WTC11 (cell line): ENCODE results near the gene FETUB. TPM values are rescaled to one million over a fixed set of nuclear protein-coding genes. Genes with fewer than 3 reads are reported as not detected.
A peak's percentile ranks its signal among the peaks of the same experiment; 100 is the strongest.

Experiments used
- ATAC-seq: fragments of 200-7000 bp; cut with Tn5 transposase; 2 replicates; pipeline ENCODE4 v1.10.0; 2021; ENCODE audit warnings: mild to moderate bottlenecking, moderate library complexity
- CTCF ChIA-PET: fragments of 300-600 bp; sonication (Branson Sonifier 250); formaldehyde crosslinking; loops from one replicate; lab custom pipeline; 2021; ENCODE audit warnings: antibody characterized with exemption; lab: Charles Lee
- POLR2A ChIA-PET: fragments of 350-600 bp; sonication (Branson Sonifier 250); formaldehyde crosslinking; loops from one replicate; lab custom pipeline; 2021; ENCODE audit warnings: antibody characterized with exemption; lab: Charles Lee
- DNase-seq: peaks from one replicate; pipeline ENCODE4 v3.0.0; 2021; ENCODE audit warnings: low spot score
- H3K27ac Mint-ChIP-seq: 2 replicates; pipeline ENCODE4 v1.8.0; 2021; ENCODE audit warnings: mixed read lengths
- H3K27me3 Mint-ChIP-seq: 2 replicates; pipeline ENCODE4 v1.8.0; 2021; ENCODE audit warnings: low read depth, mild to moderate bottlenecking, moderate library complexity, mixed read lengths
- H3K36me3 Mint-ChIP-seq: 2 replicates; pipeline ENCODE4 v1.8.0; 2021; ENCODE audit warnings: mixed read lengths
- H3K4me1 Mint-ChIP-seq: 2 replicates; pipeline ENCODE4 v1.8.0; 2022; ENCODE audit warnings: mixed read lengths
- H3K4me3 Mint-ChIP-seq: 2 replicates; pipeline ENCODE4 v1.8.0; 2021; ENCODE audit warnings: mild to moderate bottlenecking, moderate library complexity, mixed read lengths
- H3K9me3 Mint-ChIP-seq: 2 replicates; pipeline ENCODE4 v1.8.0; 2021; ENCODE audit warnings: mixed read lengths
- ESRRA ChIP-seq: sonication (generic); formaldehyde crosslinking; IDR thresholded peaks from 2 replicates; pipeline ENCODE4 v1.8.1; 2022; ENCODE audit warnings: mild to moderate bottlenecking, missing genetic modification reagents, borderline replicate concordance
- FOXJ3 ChIP-seq: sonication (generic); formaldehyde crosslinking; IDR thresholded peaks from 2 replicates; pipeline ENCODE4 v1.9.0; 2021; ENCODE audit warnings: missing genetic modification reagents, mild to moderate bottlenecking, borderline replicate concordance
- GRHL2 ChIP-seq: fragments of 250-450 bp; sonication (Bioruptor Pico); IDR thresholded peaks from 2 replicates; pipeline ENCODE4 v1.8.0; 2022; ENCODE audit warnings: mild to moderate bottlenecking, moderate library complexity; ENCODE audit not compliant: insufficient replicate concordance, severe bottlenecking
- MYBL2 ChIP-seq: sonication (generic); formaldehyde crosslinking; IDR thresholded peaks from 2 replicates; pipeline ENCODE4 v1.8.1; 2023; ENCODE audit warnings: mild to moderate bottlenecking, moderate library complexity, missing genetic modification reagents
- NFYB ChIP-seq: sonication (generic); formaldehyde crosslinking; conservative IDR thresholded peaks from 2 replicates; pipeline ENCODE4 v1.8.0; 2022; ENCODE audit warnings: low read depth, missing genetic modification reagents
- NR3C1 ChIP-seq: sonication (generic); formaldehyde crosslinking; conservative IDR thresholded peaks from 2 replicates; pipeline ENCODE4 v1.8.1; 2023; ENCODE audit warnings: low read depth, mild to moderate bottlenecking, missing genetic modification reagents
- OVOL2 ChIP-seq: fragments of 250-450 bp; sonication (Bioruptor Pico); IDR thresholded peaks from 2 replicates; pipeline ENCODE4 v1.9.0; 2021; ENCODE audit warnings: mild to moderate bottlenecking, borderline replicate concordance
- PRRX2 ChIP-seq: fragments of 250-450 bp; sonication (Bioruptor Pico); IDR thresholded peaks from 2 replicates; pipeline ENCODE4 v1.8.0; 2021; ENCODE audit warnings: mild to moderate bottlenecking
- TCF7 ChIP-seq: sonication (generic); formaldehyde crosslinking; IDR thresholded peaks from 2 replicates; pipeline ENCODE4 v1.8.0; 2022; ENCODE audit warnings: mild to moderate bottlenecking, low read depth, missing genetic modification reagents, moderate library complexity
- ZBTB21 ChIP-seq: sonication (generic); formaldehyde crosslinking; IDR thresholded peaks from 2 replicates; pipeline ENCODE4 v1.8.1; 2023; ENCODE audit warnings: mild to moderate bottlenecking, missing genetic modification reagents, borderline replicate concordance
- ZNF219 ChIP-seq: sonication (generic); formaldehyde crosslinking; IDR thresholded peaks from 2 replicates; pipeline ENCODE4 v1.8.0; 2023; ENCODE audit warnings: missing genetic modification reagents, mild to moderate bottlenecking, borderline replicate concordance
- total RNA-seq: library from RNA; stranded (reverse); gene quantifications from 3 replicates; pipeline ENCODE4 v1.2.3, GENCODE V29; 2021
- TF ChIP-seq, protein P1 (sequence below): sonication (generic); formaldehyde crosslinking; IDR thresholded peaks from 2 replicates; pipeline ENCODE4 v1.8.1; 2023; ENCODE audit warnings: mild to moderate bottlenecking, missing genetic modification reagents, borderline replicate concordance
- TF ChIP-seq, protein P2 (sequence below): sonication (generic); formaldehyde crosslinking; IDR thresholded peaks from 2 replicates; pipeline ENCODE4 v1.8.1; 2022; ENCODE audit warnings: mild to moderate bottlenecking, missing genetic modification reagents, moderate library complexity, borderline replicate concordance
- TF ChIP-seq, protein P3 (sequence below): sonication (generic); formaldehyde crosslinking; IDR thresholded peaks from 2 replicates; pipeline ENCODE4 v1.8.0; 2023; ENCODE audit warnings: missing genetic modification reagents
- TF ChIP-seq, protein P4 (sequence below): sonication (generic); formaldehyde crosslinking; IDR thresholded peaks from 2 replicates; pipeline ENCODE4 v1.8.0; 2022; ENCODE audit warnings: mild to moderate bottlenecking, missing genetic modification reagents
- TF ChIP-seq, protein P5 (sequence below): sonication (generic); formaldehyde crosslinking; IDR thresholded peaks from 2 replicates; pipeline ENCODE4 v1.8.1; 2022; ENCODE audit warnings: mild to moderate bottlenecking, moderate library complexity, missing genetic modification reagents

The FETUB gene
- total RNA-seq, 1 experiment from 2014 or later = not detected

DNA sequence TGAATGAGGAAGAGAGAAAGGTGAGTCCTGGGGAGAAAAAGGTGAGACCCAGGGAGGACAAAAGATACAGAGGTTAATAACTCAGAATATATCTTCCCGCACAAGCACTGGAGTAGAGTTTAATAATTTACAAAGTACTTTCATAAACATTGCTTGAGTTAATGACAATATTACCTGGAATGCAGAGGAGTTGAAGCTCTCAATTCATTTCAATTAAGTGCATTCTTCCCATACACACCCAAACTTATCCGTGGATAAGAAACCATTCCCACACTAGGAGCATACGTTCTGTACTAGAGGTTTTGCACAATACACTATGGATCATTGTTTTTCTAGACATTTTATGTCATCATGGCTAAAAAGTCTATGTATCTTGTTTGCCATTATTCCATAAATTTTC is 53.6 kb downstream of the FETUB start (continued):
- TF ChIP-seq, protein P1, sequence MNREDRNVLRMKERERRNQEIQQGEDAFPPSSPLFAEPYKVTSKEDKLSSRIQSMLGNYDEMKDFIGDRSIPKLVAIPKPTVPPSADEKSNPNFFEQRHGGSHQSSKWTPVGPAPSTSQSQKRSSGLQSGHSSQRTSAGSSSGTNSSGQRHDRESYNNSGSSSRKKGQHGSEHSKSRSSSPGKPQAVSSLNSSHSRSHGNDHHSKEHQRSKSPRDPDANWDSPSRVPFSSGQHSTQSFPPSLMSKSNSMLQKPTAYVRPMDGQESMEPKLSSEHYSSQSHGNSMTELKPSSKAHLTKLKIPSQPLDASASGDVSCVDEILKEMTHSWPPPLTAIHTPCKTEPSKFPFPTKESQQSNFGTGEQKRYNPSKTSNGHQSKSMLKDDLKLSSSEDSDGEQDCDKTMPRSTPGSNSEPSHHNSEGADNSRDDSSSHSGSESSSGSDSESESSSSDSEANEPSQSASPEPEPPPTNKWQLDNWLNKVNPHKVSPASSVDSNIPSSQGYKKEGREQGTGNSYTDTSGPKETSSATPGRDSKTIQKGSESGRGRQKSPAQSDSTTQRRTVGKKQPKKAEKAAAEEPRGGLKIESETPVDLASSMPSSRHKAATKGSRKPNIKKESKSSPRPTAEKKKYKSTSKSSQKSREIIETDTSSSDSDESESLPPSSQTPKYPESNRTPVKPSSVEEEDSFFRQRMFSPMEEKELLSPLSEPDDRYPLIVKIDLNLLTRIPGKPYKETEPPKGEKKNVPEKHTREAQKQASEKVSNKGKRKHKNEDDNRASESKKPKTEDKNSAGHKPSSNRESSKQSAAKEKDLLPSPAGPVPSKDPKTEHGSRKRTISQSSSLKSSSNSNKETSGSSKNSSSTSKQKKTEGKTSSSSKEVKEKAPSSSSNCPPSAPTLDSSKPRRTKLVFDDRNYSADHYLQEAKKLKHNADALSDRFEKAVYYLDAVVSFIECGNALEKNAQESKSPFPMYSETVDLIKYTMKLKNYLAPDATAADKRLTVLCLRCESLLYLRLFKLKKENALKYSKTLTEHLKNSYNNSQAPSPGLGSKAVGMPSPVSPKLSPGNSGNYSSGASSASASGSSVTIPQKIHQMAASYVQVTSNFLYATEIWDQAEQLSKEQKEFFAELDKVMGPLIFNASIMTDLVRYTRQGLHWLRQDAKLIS (CRISPR knock-in tag) = no peak
- TF ChIP-seq TCF7 (CRISPR knock-in tag) (no peak), ZNF219 (CRISPR knock-in tag) (no peak)
- TF ChIP-seq, protein P2, sequence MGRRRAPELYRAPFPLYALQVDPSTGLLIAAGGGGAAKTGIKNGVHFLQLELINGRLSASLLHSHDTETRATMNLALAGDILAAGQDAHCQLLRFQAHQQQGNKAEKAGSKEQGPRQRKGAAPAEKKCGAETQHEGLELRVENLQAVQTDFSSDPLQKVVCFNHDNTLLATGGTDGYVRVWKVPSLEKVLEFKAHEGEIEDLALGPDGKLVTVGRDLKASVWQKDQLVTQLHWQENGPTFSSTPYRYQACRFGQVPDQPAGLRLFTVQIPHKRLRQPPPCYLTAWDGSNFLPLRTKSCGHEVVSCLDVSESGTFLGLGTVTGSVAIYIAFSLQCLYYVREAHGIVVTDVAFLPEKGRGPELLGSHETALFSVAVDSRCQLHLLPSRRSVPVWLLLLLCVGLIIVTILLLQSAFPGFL (CRISPR knock-in tag) = no peak

DNA sequence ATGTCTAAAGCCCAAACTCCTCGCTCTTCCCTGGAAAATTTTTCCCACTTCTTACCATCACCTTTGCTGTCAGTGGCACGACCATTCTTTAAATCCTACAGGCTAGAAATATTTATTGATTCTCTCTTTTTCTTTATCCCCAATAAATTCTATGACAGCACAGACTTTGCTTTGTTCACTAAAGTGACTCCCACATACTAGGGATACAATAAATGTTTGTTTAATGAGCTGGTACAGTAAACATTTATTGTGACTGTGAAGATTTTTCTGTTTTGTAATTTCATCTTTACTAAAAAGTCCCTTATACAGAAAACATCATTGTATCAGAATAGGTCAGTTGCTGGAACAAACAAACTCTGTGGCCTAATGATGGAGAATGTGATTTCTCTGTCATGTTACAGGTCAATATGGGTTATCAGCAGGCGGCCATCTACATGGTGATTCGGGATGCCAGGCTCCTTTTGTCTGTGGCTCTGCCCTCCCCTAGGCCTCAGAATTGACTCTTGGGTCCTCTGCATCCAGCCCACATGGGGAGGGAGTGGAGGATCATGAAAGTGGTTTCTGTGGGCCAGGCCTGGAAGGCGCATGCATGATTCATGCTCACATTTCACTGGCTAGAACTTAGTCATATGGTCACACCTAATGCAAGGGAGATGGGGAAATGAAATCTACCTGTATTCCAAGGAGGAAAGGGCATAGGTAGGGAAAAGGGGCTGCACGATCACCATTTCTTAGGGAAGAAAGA is 54.3 kb downstream of the FETUB start:
- POLR2A ChIA-PET = no interaction called here
- no peak for TF ChIP-seq ESRRA (CRISPR knock-in tag)
- TF ChIP-seq GRHL2 = no peak
- no peak for TF ChIP-seq NFYB (CRISPR knock-in tag)
- TF ChIP-seq, protein P3, sequence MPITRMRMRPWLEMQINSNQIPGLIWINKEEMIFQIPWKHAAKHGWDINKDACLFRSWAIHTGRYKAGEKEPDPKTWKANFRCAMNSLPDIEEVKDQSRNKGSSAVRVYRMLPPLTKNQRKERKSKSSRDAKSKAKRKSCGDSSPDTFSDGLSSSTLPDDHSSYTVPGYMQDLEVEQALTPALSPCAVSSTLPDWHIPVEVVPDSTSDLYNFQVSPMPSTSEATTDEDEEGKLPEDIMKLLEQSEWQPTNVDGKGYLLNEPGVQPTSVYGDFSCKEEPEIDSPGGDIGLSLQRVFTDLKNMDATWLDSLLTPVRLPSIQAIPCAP = no peak
- TF ChIP-seq, protein P4, sequence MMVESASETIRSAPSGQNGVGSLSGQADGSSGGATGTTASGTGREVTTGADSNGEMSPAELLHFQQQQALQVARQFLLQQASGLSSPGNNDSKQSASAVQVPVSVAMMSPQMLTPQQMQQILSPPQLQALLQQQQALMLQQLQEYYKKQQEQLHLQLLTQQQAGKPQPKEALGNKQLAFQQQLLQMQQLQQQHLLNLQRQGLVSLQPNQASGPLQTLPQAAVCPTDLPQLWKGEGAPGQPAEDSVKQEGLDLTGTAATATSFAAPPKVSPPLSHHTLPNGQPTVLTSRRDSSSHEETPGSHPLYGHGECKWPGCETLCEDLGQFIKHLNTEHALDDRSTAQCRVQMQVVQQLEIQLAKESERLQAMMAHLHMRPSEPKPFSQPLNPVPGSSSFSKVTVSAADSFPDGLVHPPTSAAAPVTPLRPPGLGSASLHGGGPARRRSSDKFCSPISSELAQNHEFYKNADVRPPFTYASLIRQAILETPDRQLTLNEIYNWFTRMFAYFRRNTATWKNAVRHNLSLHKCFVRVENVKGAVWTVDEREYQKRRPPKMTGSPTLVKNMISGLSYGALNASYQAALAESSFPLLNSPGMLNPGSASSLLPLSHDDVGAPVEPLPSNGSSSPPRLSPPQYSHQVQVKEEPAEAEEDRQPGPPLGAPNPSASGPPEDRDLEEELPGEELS (CRISPR knock-in tag) = no peak
- TF ChIP-seq, protein P5, sequence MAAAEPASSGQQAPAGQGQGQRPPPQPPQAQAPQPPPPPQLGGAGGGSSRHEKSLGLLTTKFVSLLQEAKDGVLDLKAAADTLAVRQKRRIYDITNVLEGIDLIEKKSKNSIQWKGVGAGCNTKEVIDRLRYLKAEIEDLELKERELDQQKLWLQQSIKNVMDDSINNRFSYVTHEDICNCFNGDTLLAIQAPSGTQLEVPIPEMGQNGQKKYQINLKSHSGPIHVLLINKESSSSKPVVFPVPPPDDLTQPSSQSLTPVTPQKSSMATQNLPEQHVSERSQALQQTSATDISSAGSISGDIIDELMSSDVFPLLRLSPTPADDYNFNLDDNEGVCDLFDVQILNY (CRISPR knock-in tag) = no peak
- no peak for DNase-seq
- CTCF ChIA-PET = no interaction called here
- H3K36me3 Mint-ChIP-seq = no peaks in the 10 kb centered on the region
- no peak overlapping the region for H3K27ac Mint-ChIP-seq
- ATAC-seq = peak; percentile 57; the same call in 1 of the 2 replicates
- peaks cover 10% of the 10 kb centered on the region for H3K9me3 Mint-ChIP-seq
- H3K4me3 Mint-ChIP-seq = no peak overlapping the region
- 0 out of 2 replicates have a peak, but pooled peaks cover 6% of the 10 kb centered on the region for H3K4me1 Mint-ChIP-seq
- H3K27me3 Mint-ChIP-seq = no peaks in the 10 kb centered on the region

DNA sequence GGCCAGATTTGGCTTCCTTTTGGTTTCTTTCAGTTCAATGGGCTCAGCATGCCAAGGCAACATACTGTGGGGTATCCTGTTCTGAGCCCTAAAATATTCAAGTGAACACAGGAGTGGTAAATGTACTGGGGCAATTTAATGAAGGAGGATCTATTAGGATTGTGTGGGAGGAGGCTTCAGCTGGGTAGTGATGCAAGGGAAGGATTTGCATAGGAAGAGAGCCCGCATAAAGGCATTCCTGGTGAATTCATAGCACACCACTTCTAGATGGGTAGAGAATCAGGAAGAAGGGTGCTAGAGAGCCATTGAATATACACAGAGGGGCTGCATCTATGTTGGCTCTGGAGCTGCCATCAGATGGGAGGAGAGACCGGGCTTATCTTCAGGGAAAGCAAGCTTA is 56.3 kb downstream of the FETUB start:
- POLR2A ChIA-PET = no interaction called here
- Mint-ChIP-seq H3K4me1 (0 out of 2 replicates have a peak, but pooled peaks cover 3% of the 10 kb centered on the region), H3K27ac (no peak overlapping the region), H3K4me3 (no peak overlapping the region), H3K9me3 (peaks cover 7% of the 10 kb centered on the region), H3K36me3 (no peaks in the 10 kb centered on the region), H3K27me3 (no peaks in the 10 kb centered on the region)
- ATAC-seq (no peak), DNase-seq (no peak)
- CTCF ChIA-PET = interaction anchor here (0.9 to 1.8 kb wide), 2 partner anchors 43 to 82 kb away, joined by 3 to 7 read pairs; no protein-coding TSS in a partner anchor
- TF ChIP-seq ZBTB21 (CRISPR knock-in tag) (no peak), MYBL2 (CRISPR knock-in tag) (no peak), FOXJ3 (no peak), PRRX2 (no peak), NR3C1 (no peak), OVOL2 (no peak)
